Type B pancreatic cell (in vitro differentiated cells): ENCODE measurements around the gene TEX11. TPM values are rescaled to one million over a fixed set of nuclear protein-coding genes. Genes with fewer than 3 reads are reported as not detected.
"Not testable (repeated sequence)": the region's sequence is repeated elsewhere in the genome, so short reads cannot be mapped to it uniquely, and the experiment has no call there.

ENCODE experiments used
- DNase-seq: peaks from one replicate; pipeline ENCODE4 v3.0.0; 2021; ENCODE audit warnings: mixed read lengths; ENCODE audit not compliant: unreplicated experiment; ENCODE audit errors: extremely low spot score
- H3K27ac Mint-ChIP-seq: 2 replicates; pipeline ENCODE4 v1.8.0; 2021; ENCODE audit warnings: mild to moderate bottlenecking, mixed read lengths
- H3K27me3 Mint-ChIP-seq: 2 replicates; pipeline ENCODE4 v1.8.0; 2021; ENCODE audit warnings: mixed read lengths
- H3K36me3 Mint-ChIP-seq: 2 replicates; pipeline ENCODE4 v1.8.0; 2021; ENCODE audit warnings: mixed read lengths
- H3K4me1 Mint-ChIP-seq: one replicate; pipeline ENCODE4 v1.8.0; 2021; ENCODE audit warnings: mixed read lengths; ENCODE audit not compliant: unreplicated experiment
- H3K4me3 Mint-ChIP-seq: 2 replicates; pipeline ENCODE4 v1.8.0; 2021; ENCODE audit warnings: mild to moderate bottlenecking, mixed read lengths
- H3K9me3 Mint-ChIP-seq: 2 replicates; pipeline ENCODE4 v1.8.0; 2021; ENCODE audit warnings: mixed read lengths
- total RNA-seq: library from RNA; stranded (reverse); gene quantifications from 2 replicates; pipeline ENCODE4 v1.2.1, GENCODE V29; 2021; ENCODE audit warnings: low replicate concordance
- TF ChIP-seq, protein P1 (sequence below): fragments of 200-600 bp; sonication (generic); conservative IDR thresholded peaks from 2 replicates; pipeline ENCODE4 v1.5.0; 2021; ENCODE audit warnings: antibody characterized with exemption, mild to moderate bottlenecking

The TEX11 gene
- total RNA-seq, 1 donor from 2014 or later: not detected

DNA sequence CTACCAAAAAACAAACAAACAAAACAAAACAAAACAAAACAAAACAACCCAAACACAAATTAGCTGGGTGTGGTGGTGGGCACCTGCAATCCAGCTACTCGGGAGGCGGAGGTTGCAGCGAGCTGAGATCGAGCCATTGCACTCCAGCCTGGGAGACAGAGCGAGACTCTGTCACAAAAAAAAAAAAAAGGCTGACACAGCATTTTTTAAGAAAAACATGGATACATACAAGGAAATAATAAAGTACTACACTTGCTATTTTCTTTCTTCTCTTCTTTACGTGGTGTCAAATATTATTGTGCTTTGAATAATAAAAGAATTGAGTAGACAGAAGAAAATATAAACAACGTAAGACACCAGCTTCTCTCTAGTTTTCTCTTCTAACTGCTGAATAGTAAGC lies 73.9 kb downstream of the TEX11 start:
- no peaks in the 10 kb centered on the region for H3K9me3 Mint-ChIP-seq
- no peaks in the 10 kb centered on the region for H3K27me3 Mint-ChIP-seq
- H3K36me3 Mint-ChIP-seq: no peaks in the 10 kb centered on the region
- no peak for DNase-seq
- H3K4me1 Mint-ChIP-seq: no peaks in the 10 kb centered on the region
- H3K4me3 Mint-ChIP-seq: no peak overlapping the region
- TF ChIP-seq, protein P1, sequence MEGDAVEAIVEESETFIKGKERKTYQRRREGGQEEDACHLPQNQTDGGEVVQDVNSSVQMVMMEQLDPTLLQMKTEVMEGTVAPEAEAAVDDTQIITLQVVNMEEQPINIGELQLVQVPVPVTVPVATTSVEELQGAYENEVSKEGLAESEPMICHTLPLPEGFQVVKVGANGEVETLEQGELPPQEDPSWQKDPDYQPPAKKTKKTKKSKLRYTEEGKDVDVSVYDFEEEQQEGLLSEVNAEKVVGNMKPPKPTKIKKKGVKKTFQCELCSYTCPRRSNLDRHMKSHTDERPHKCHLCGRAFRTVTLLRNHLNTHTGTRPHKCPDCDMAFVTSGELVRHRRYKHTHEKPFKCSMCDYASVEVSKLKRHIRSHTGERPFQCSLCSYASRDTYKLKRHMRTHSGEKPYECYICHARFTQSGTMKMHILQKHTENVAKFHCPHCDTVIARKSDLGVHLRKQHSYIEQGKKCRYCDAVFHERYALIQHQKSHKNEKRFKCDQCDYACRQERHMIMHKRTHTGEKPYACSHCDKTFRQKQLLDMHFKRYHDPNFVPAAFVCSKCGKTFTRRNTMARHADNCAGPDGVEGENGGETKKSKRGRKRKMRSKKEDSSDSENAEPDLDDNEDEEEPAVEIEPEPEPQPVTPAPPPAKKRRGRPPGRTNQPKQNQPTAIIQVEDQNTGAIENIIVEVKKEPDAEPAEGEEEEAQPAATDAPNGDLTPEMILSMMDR: no peak
- H3K27ac Mint-ChIP-seq: no peak overlapping the region

- H3K9me3 Mint-ChIP-seq: no peaks in the 10 kb centered on the region
- TF ChIP-seq, protein P1: no peak
Measured at GRCh38 chrX:70826715-70827114, 81.8 kb downstream of the TEX11 start.

GRCh38 chrX:70825366-70825765 lies 83.1 kb downstream of the TEX11 start:
- Mint-ChIP-seq H3K4me3 (no peak overlapping the region), H3K9me3 (no peaks in the 10 kb centered on the region), H3K27me3 (no peaks in the 10 kb centered on the region), H3K4me1 (no peaks in the 10 kb centered on the region), H3K36me3 (no peaks in the 10 kb centered on the region), H3K27ac (no peak overlapping the region)
- no peak for DNase-seq
- TF ChIP-seq, protein P1: no peak

More at GRCh38 chrX:70826715-70827114, 81.8 kb downstream of the TEX11 start:
- no peaks in the 10 kb centered on the region for H3K36me3 Mint-ChIP-seq
- H3K27me3 Mint-ChIP-seq: no peaks in the 10 kb centered on the region
- H3K4me1 Mint-ChIP-seq: no peaks in the 10 kb centered on the region
- no peak for DNase-seq
- H3K27ac Mint-ChIP-seq: no peak overlapping the region
- no peak overlapping the region for H3K4me3 Mint-ChIP-seq

DNA sequence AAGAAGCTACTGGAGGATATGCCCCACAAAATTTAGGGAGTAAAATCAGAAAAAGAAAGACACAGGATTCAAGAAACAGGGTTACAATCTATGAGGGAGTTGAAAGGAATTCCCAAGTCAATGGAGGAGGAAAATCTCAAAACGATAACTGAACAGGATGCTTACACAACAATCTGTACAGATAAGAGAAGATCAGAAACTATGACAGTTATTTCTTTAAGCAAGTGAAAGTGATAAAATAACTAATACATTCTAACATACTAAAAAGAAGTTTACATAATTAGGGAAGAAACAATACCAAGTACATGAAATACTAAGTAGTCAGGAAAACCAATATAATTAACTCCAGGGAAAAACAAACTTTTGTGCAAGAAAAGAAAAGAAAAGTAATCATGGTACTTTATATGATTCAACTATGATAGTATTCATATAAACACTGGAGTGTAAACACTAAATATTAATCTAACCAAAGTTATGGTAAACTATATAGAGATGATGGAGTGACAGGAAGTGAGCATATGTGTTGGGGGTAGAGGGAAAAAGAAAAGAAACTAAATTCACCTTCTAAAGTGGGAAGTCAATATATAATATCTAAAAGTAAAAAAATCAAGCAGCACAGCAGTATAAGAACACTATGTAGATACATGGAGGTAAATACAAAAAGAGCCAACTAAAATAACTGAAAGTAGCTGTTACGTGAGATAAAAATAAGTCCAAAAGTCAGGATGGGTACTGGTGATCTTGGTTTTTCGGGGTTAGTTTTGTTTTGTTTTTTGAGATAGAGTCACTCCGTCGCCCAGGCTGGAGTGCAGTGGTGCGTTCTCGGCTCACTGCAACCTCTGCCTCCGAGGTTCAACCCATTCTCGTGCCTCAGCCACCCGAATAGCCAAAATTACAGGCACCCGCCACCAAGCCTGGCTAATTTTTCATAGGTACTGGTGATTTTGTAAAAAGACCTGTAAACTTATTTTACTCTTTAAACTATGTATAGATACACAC lies 99.3 kb downstream of the TEX11 start:
- TF ChIP-seq, protein P1: no peak
- peaks cover 3% of the 10 kb centered on the region for H3K9me3 Mint-ChIP-seq
- no peaks in the 10 kb centered on the region for H3K27me3 Mint-ChIP-seq
- no peak overlapping the region for H3K4me3 Mint-ChIP-seq
- no peaks in the 10 kb centered on the region for H3K4me1 Mint-ChIP-seq
- H3K27ac Mint-ChIP-seq: no peak overlapping the region
- no peaks in the 10 kb centered on the region for H3K36me3 Mint-ChIP-seq
- DNase-seq: no peak

DNA sequence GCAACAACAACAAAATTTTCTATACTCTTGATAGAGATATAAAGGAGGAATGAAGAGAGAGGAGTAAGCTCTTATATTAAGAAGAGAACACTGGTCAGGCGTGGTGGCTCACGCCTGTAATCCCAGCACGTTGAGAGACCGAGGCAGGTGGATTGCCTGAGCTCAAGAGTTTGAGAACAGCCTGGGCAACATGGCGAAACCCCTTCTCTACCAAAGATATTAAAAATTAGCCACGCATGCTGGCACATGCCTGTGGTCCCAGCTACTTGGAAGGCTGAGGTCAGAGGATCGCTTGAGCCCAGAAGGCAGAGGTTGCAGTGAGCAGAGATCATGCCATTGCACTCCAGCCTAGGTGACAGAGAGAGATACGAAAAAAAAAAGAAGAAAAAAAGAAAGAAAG lies 102.4 kb downstream of the TEX11 start:
- Mint-ChIP-seq H3K4me3 (no peak overlapping the region), H3K36me3 (no peaks in the 10 kb centered on the region), H3K27me3 (no peaks in the 10 kb centered on the region), H3K27ac (no peak overlapping the region), H3K9me3 (no peaks in the 10 kb centered on the region), H3K4me1 (no peaks in the 10 kb centered on the region)
- TF ChIP-seq, protein P1: no peak
- no peak for DNase-seq

DNA sequence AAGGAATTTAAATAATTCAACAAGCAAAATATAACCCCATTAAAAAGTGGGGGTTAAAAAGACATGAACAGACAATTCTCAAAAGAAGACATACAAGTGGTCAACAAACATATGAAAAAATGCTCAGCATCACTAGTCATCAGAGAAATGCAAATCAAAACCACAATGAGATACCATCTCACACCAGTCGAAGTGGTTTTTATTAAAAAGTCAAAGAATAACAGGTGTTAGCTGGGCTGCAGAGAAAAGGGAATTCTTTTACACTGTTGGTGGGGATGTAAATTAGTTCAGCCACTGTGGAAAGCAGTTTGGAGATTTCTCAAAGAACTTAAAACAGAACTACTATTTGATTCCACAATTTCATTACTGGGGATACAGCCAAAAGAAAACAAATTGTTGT lies 111.8 kb downstream of the TEX11 start:
- H3K9me3 Mint-ChIP-seq, H3K4me1 Mint-ChIP-seq, H3K27ac Mint-ChIP-seq, H3K4me3 Mint-ChIP-seq, DNase-seq, H3K27me3 Mint-ChIP-seq, H3K36me3 Mint-ChIP-seq: not testable (repeated sequence)
